ENCODE measurements around the gene PET117.

PET117 gene

GRCh38 chr20:18165553-18165952, 27.9 kb downstream of the PET117 start:
- no peak for TF ChIP-seq CTCF (IDR thresholded peaks at IDR 0.05)
- Histone ChIP-seq H3K9me3 (no peaks in the 10 kb centered on the region), H3K27me3 (no peaks in the 10 kb centered on the region), H3K36me3 (peaks cover 23 to 49% (median 30%) of the 10 kb centered on the region in 3 donors), H3K27ac (no peak overlapping the region), H3K4me1 (peaks cover 0 to 6% (median 3%) of the 10 kb centered on the region in 4 donors), H3K4me3 (no peak overlapping the region)
- intact Hi-C loops (cut with DNase I; ENCODE audit: low total_unique reads) = no loop called here
- DNase-seq = no peak

GRCh38 chr20:18166241-18166881, 28.7 kb downstream of the PET117 start:
- Histone ChIP-seq H3K27me3 (no peaks in the 10 kb centered on the region), H3K4me3 (no peak overlapping the region), H3K9me3 (no peaks in the 10 kb centered on the region), H3K36me3 (peaks cover 15 to 49% (median 22%) of the 10 kb centered on the region in 3 donors), H3K27ac (no peak overlapping the region), H3K4me1 (peaks cover 0 to 6% (median 3%) of the 10 kb centered on the region in 4 donors)
- no peak for DNase-seq
- intact Hi-C loops (cut with DNase I; ENCODE audit: low total_unique reads) = no loop called here
- TF ChIP-seq CTCF (IDR thresholded peaks at IDR 0.05) = no peak

GRCh38 chr20:18166950-18167349, 29.3 kb downstream of the PET117 start:
- peaks cover 12 to 50% (median 16%) of the 10 kb centered on the region in 3 donors for H3K36me3 ChIP-seq
- H3K4me3 ChIP-seq = no peak overlapping the region
- TF ChIP-seq CTCF (IDR thresholded peaks at IDR 0.05) = no peak
- no peak overlapping the region for H3K27ac ChIP-seq
- no peak for DNase-seq
- intact Hi-C loops (cut with DNase I; ENCODE audit: low total_unique reads) = no loop called here
- no peaks in the 10 kb centered on the region for H3K9me3 ChIP-seq
- H3K27me3 ChIP-seq = no peaks in the 10 kb centered on the region
- peaks cover 0 to 6% (median 3%) of the 10 kb centered on the region in 4 donors for H3K4me1 ChIP-seq

- H3K27ac ChIP-seq = no peak overlapping the region
- no peak for TF ChIP-seq CTCF (IDR thresholded peaks at IDR 0.05)
Observed at GRCh38 chr20:18172379-18172778, 34.7 kb downstream of the PET117 start.

GRCh38 chr20:18174906-18175683, 37.4 kb downstream of the PET117 start:
- intact Hi-C loops (cut with DNase I; ENCODE audit: low total_unique reads) = no loop called here
- Histone ChIP-seq H3K27ac (no peak overlapping the region), H3K36me3 (peaks cover 22 to 54% (median 39%) of the 10 kb centered on the region in 3 donors), H3K9me3 (peaks cover 0 to 4% (median 0%) of the 10 kb centered on the region in 3 donors), H3K4me3 (no peak overlapping the region), H3K4me1 (no peaks in the 10 kb centered on the region), H3K27me3 (no peaks in the 10 kb centered on the region)
- DNase-seq = no peak
- TF ChIP-seq CTCF (IDR thresholded peaks at IDR 0.05) = no peak

More at GRCh38 chr20:18172379-18172778, 34.7 kb downstream of the PET117 start:
- Histone ChIP-seq H3K9me3 (no peaks in the 10 kb centered on the region), H3K36me3 (peaks cover 8 to 39% (median 18%) of the 10 kb centered on the region in 3 donors), H3K4me1 (no peaks in the 10 kb centered on the region), H3K27me3 (no peaks in the 10 kb centered on the region), H3K4me3 (no peak overlapping the region)
- no peak for DNase-seq
- intact Hi-C loops (cut with DNase I; ENCODE audit: low total_unique reads) = no loop called here
